HEK293 (cell line): ENCODE measurements around the gene IRF1.
A peak's percentile ranks its signal among the peaks of the same experiment; 100 is the strongest.

Experiments
- CTCF ChIA-PET: fragments of 350-600 bp; formaldehyde crosslinking; extraction: SDS; loops from one replicate; lab custom pipeline; 2021; ENCODE audit warnings: antibody characterized with exemption; lab: Yijun Ruan, JAX
- POLR2A ChIA-PET: fragments of 300-600 bp; formaldehyde crosslinking; extraction: SDS; loops from one replicate; lab custom pipeline; 2020; ENCODE audit warnings: antibody characterized with exemption, inconsistent platforms; lab: Yijun Ruan, JAX
- H3K27ac ChIP-seq: fragments of 200-500 bp; sonication (Bioruptor generic); 2 replicates; pipeline ENCODE4 v1.5.1; 2014; ENCODE audit warnings: low read depth, low read length, control low read depth, inconsistent platforms; ENCODE audit errors: extremely low read depth
- H3K36me3 ChIP-seq, 2 experiments: fragments of 200-500 bp in 1 of 2; sonication (Bioruptor generic) in 1 of 2; 1 replicate in 1 of 2; 2 replicates in 1 of 2; pipeline ENCODE4 v1.5.1; 2014 to 2017; ENCODE audit warnings: inconsistent platforms in 2 of 2, low read length in 2 of 2; ENCODE audit not compliant: control insufficient read depth in 2 of 2, insufficient read depth in 1 of 2
- H3K4me1 ChIP-seq: fragments of 200-500 bp; sonication (Bioruptor generic); 2 replicates; pipeline ENCODE4 v1.5.1; 2014; ENCODE audit warnings: mild to moderate bottlenecking, low read length, inconsistent platforms; ENCODE audit not compliant: control insufficient read depth, insufficient read depth
- H3K4me3 ChIP-seq: 2 replicates; pipeline ENCODE4 v1.5.1; 2011; ENCODE audit warnings: low read depth, mild to moderate bottlenecking, control low read depth, low read length, moderate library complexity
- H3K9me3 ChIP-seq: fragments of 200-500 bp; sonication (Bioruptor generic); 2 replicates; pipeline ENCODE4 v1.5.1; 2014; ENCODE audit warnings: low read depth, low read length, inconsistent platforms; ENCODE audit not compliant: control insufficient read depth, insufficient read depth
- CTCF ChIP-seq: fragments of 450-650 bp; formaldehyde crosslinking; IDR thresholded peaks from 2 replicates; pipeline ENCODE4 v1.5.1; 2016; ENCODE audit warnings: missing biosample characterization, missing genetic modification characterization
- GLI2 ChIP-seq: fragments of 450-650 bp; formaldehyde crosslinking; IDR thresholded peaks from 2 replicates; pipeline ENCODE4; 2017; ENCODE audit warnings: missing biosample characterization, missing genetic modification characterization, low read depth, borderline replicate concordance
- INSM2 ChIP-seq: fragments of 450-650 bp; formaldehyde crosslinking; IDR thresholded peaks from 2 replicates; pipeline ENCODE4 v1.5.1; 2016; ENCODE audit warnings: missing biosample characterization, missing genetic modification characterization
- KLF17 ChIP-seq: fragments of 450-650 bp; formaldehyde crosslinking; IDR thresholded peaks from 2 replicates; pipeline ENCODE4 v1.5.1; 2016; ENCODE audit warnings: missing biosample characterization, missing genetic modification characterization
- KLF8 ChIP-seq: fragments of 450-650 bp; formaldehyde crosslinking; IDR thresholded peaks from 2 replicates; pipeline ENCODE4 v1.5.1; 2016; ENCODE audit warnings: missing biosample characterization, missing genetic modification characterization
- OSR2 ChIP-seq: fragments of 450-650 bp; formaldehyde crosslinking; IDR thresholded peaks from 2 replicates; pipeline ENCODE4 v1.5.1; 2016; ENCODE audit warnings: missing biosample characterization, missing genetic modification characterization
- OVOL3 ChIP-seq: fragments of 450-650 bp; formaldehyde crosslinking; IDR thresholded peaks from 2 replicates; pipeline ENCODE4 v1.5.1; 2016; ENCODE audit warnings: missing biosample characterization, missing genetic modification characterization
- PRDM6 ChIP-seq: fragments of 450-650 bp; formaldehyde crosslinking; IDR thresholded peaks from 2 replicates; pipeline ENCODE4 v1.5.1; 2017; ENCODE audit warnings: missing biosample characterization, missing genetic modification characterization
- YY2 ChIP-seq: fragments of 450-650 bp; formaldehyde crosslinking; IDR thresholded peaks from 2 replicates; pipeline ENCODE4 v1.5.1; 2016; ENCODE audit warnings: missing biosample characterization, missing genetic modification characterization
- ZBTB48 ChIP-seq: fragments of 450-650 bp; formaldehyde crosslinking; IDR thresholded peaks from 2 replicates; pipeline ENCODE4 v1.5.1; 2016; ENCODE audit warnings: missing biosample characterization, missing genetic modification characterization
- ZEB2 ChIP-seq: fragments of 450-650 bp; formaldehyde crosslinking; IDR thresholded peaks from 2 replicates; pipeline ENCODE4 v1.5.1; 2016; ENCODE audit warnings: missing biosample characterization, missing genetic modification characterization
- ZFP41 ChIP-seq: fragments of 450-650 bp; formaldehyde crosslinking; IDR thresholded peaks from 2 replicates; pipeline ENCODE4 v1.5.1; 2016; ENCODE audit warnings: missing biosample characterization, missing genetic modification characterization, borderline replicate concordance
- ZFP69B ChIP-seq: fragments of 450-650 bp; formaldehyde crosslinking; IDR thresholded peaks from 2 replicates; pipeline ENCODE4 v1.5.1; 2016; ENCODE audit warnings: missing biosample characterization, missing genetic modification characterization
- ZNF114 ChIP-seq: fragments of 450-650 bp; formaldehyde crosslinking; IDR thresholded peaks from 2 replicates; pipeline ENCODE4 v1.5.0; 2017; ENCODE audit warnings: missing biosample characterization, missing genetic modification characterization
- ZNF140 ChIP-seq: fragments of 450-650 bp; formaldehyde crosslinking; IDR thresholded peaks from 2 replicates; pipeline ENCODE4 v1.5.1; 2016; ENCODE audit warnings: missing biosample characterization, missing genetic modification characterization
- ZNF16 ChIP-seq: fragments of 450-650 bp; formaldehyde crosslinking; IDR thresholded peaks from 2 replicates; pipeline ENCODE4 v1.5.1; 2016; ENCODE audit warnings: low read depth, missing biosample characterization, missing genetic modification characterization
- ZNF211 ChIP-seq: fragments of 450-650 bp; formaldehyde crosslinking; IDR thresholded peaks from 2 replicates; pipeline ENCODE4 v1.5.1; 2016; ENCODE audit warnings: low read depth, missing biosample characterization, missing genetic modification characterization
- ZNF280C ChIP-seq: fragments of 450-650 bp; formaldehyde crosslinking; IDR thresholded peaks from 2 replicates; pipeline ENCODE4 v1.5.1; 2016; ENCODE audit warnings: missing biosample characterization, missing genetic modification characterization
- ZNF324 ChIP-seq: fragments of 450-650 bp; formaldehyde crosslinking; IDR thresholded peaks from 2 replicates; pipeline ENCODE4 v1.5.1; 2016; ENCODE audit warnings: missing biosample characterization, missing genetic modification characterization
- ZNF335 ChIP-seq: fragments of 450-650 bp; formaldehyde crosslinking; conservative IDR thresholded peaks from 2 replicates; pipeline ENCODE4 v1.5.1; 2016; ENCODE audit warnings: missing biosample characterization, missing genetic modification characterization
- ZNF350 ChIP-seq: fragments of 450-650 bp; formaldehyde crosslinking; IDR thresholded peaks from 2 replicates; pipeline ENCODE4 v1.5.0; 2017; ENCODE audit warnings: missing biosample characterization, mild to moderate bottlenecking, missing genetic modification characterization
- ZNF391 ChIP-seq: fragments of 450-650 bp; formaldehyde crosslinking; IDR thresholded peaks from 2 replicates; pipeline ENCODE4 v1.5.1; 2016; ENCODE audit warnings: low read depth, missing biosample characterization, missing genetic modification characterization, borderline replicate concordance
- ZNF433 ChIP-seq: fragments of 450-650 bp; formaldehyde crosslinking; IDR thresholded peaks from 2 replicates; pipeline ENCODE4 v1.5.1; 2016; ENCODE audit warnings: missing biosample characterization, missing genetic modification characterization, low read depth
- ZNF621 ChIP-seq: fragments of 450-650 bp; formaldehyde crosslinking; IDR thresholded peaks from 2 replicates; pipeline ENCODE4 v1.5.1; 2017; ENCODE audit warnings: missing biosample characterization, missing genetic modification characterization
- ZNF664 ChIP-seq: fragments of 450-650 bp; formaldehyde crosslinking; IDR thresholded peaks from 2 replicates; pipeline ENCODE4 v1.5.1; 2016; ENCODE audit warnings: missing biosample characterization, missing genetic modification characterization
- ZSCAN16 ChIP-seq: fragments of 450-650 bp; formaldehyde crosslinking; IDR thresholded peaks from 2 replicates; pipeline ENCODE4 v1.5.1; 2016; ENCODE audit warnings: missing biosample characterization, missing genetic modification characterization

Gene IRF1

GRCh38 chr5:132454361-132454760 lies 36.2 kb downstream of the IRF1 start:
- Histone ChIP-seq H3K4me1 (no peaks in the 10 kb centered on the region), H3K4me3 (no peak overlapping the region), H3K27ac (no peak overlapping the region), H3K36me3 (no peaks in the 10 kb centered on the region), H3K9me3 (no peaks in the 10 kb centered on the region)
- ChIA-PET CTCF (interaction anchor here (1.1 to 1.2 kb wide), 2 partner anchors 21 to 34 kb away, joined by 3 to 4 read pairs; no protein-coding TSS in a partner anchor), POLR2A (no interaction called here)
- TF ChIP-seq GLI2 (tag by site-specific recombination) (no peak), ZNF621 (tag by site-specific recombination) (no peak), ZNF664 (no peak), ZFP41 (tag by site-specific recombination) (no peak), ZFP69B (tag by site-specific recombination) (no peak), ZNF433 (tag by site-specific recombination) (no peak), YY2 (tag by site-specific recombination) (no peak), ZNF114 (no peak), ZEB2 (no peak), ZNF140 (tag by site-specific recombination) (no peak), ZNF350 (tag by site-specific recombination) (no peak), KLF17 (tag by site-specific recombination) (no peak), ZSCAN16 (tag by site-specific recombination) (no peak), CTCF (tag by site-specific recombination) (no peak), ZNF391 (tag by site-specific recombination) (no peak), ZNF211 (no peak), INSM2 (no peak), OSR2 (tag by site-specific recombination) (no peak), KLF8 (tag by site-specific recombination) (no peak), OVOL3 (tag by site-specific recombination) (no peak)

- Histone ChIP-seq H3K4me3 (no peak overlapping the region), H3K9me3 (no peaks in the 10 kb centered on the region), H3K4me1 (no peaks in the 10 kb centered on the region), H3K27ac (no peak overlapping the region), H3K36me3 (no peaks in the 10 kb centered on the region)
- CTCF ChIA-PET = no interaction called here
- TF ChIP-seq ZNF324 = no peak
- POLR2A ChIA-PET = no interaction called here
Observed at GRCh38 chr5:132451387-132451786, 39.2 kb downstream of the IRF1 start.

- no peaks in the 10 kb centered on the region for H3K36me3 ChIP-seq
- ChIA-PET POLR2A (interaction anchor here (0.6 to 1.0 kb wide), 2 partner anchors 13 to 47 kb away, joined by 3 to 4 read pairs; no protein-coding TSS in a partner anchor), CTCF (no interaction called here)
- TF ChIP-seq ZNF664 = peak; percentile 56; the same call in 1 of the 2 replicates
- no peak for TF ChIP-seq ZNF335 (tag by site-specific recombination)
- no peak for TF ChIP-seq ZNF280C (tag by site-specific recombination)
- TF ChIP-seq ZNF16 (tag by site-specific recombination) = no peak
- no peak for TF ChIP-seq ZBTB48 (tag by site-specific recombination)
- no peak for TF ChIP-seq PRDM6
- no peak overlapping the region for H3K27ac ChIP-seq
- no peaks in the 10 kb centered on the region for H3K9me3 ChIP-seq
- H3K4me3 ChIP-seq = no peak overlapping the region
- no peaks in the 10 kb centered on the region for H3K4me1 ChIP-seq
Observed at GRCh38 chr5:132449060-132449459, 41.5 kb downstream of the IRF1 start.
